Measurements from ENCODE around the gene KRTAP19-8.
A peak's percentile ranks its signal among the peaks of the same experiment; 100 is the strongest.

Gene KRTAP19-8, protein sequence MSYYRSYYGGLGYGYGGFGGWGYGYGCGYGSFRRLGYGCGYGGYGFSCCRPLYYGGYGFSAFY

GRCh38 chr21:31038376-31038775 lies at the start of gene KRTAP19-8:
TSS of gene KRTAP19-8 (minus strand) at chr21:31038476. CDS start at chr21:31038443, 33 bp downstream.
- no peak for DNase-seq

DNA sequence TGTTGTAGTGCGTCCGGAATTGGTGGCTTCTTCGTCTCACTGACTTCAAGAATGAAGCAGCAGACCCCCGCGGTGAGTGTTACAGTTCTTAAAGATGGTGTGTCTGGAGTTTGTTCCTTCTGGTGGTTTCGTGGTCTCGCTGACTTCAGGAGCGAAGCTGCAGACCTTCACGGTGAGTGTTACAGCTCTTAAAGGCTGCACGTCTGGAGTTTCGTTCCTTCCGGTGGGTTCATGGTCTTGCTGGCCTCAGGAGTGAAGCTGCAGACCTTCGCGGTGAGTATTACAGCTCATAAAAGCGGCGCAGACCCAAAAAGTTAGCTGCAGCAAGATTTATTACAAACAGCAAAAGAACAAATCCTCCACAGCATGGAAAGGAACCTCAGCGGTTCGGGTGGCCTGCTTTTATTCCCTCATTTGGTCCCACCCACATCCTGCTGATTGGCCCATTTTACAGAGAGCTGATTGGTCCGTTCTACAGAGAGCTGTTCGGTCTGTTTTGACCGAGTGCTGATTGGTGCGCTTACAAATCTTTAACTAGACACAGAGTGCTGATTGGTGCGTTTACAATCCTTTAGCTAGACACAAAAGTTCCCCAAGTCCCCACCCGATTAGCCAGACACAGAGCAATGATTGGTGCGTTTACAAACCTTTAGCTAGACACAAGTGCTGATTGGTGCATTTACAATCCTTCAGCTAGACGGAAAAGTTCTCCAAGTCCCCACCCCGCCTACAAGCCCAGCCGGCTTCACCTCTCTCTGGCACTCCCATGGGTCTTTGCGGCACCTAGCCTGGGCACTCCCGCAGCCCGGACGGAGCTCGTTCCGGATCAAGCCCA lies 49.6 kb upstream of the KRTAP19-8 start:
- DNase-seq = no peak

DNA sequence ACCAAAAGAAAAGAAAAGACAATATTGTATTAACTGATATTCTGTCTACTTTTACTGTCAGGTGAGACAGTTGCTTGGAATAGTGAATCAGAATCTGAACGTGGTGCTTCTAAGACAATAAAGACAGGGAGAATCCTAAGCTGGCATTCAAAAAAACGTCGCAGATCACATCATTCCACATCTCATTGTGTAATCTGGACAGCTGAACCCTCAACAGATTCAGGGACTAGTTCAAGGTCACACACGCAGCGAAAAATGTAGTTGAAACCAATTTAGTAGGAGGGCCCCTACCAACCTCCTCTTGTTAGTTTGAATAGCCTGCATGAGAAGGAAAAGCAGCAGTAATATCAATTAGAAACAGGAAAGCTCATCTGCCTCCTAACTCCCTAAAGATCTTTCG lies 46.4 kb upstream of the KRTAP19-8 start:
- DNase-seq = no peak

GRCh38 chr21:31078796-31079195 lies 40.5 kb upstream of the KRTAP19-8 start:
- no peak for DNase-seq

GRCh38 chr21:31078216-31078615 lies 39.9 kb upstream of the KRTAP19-8 start:
- no peak for DNase-seq

DNA sequence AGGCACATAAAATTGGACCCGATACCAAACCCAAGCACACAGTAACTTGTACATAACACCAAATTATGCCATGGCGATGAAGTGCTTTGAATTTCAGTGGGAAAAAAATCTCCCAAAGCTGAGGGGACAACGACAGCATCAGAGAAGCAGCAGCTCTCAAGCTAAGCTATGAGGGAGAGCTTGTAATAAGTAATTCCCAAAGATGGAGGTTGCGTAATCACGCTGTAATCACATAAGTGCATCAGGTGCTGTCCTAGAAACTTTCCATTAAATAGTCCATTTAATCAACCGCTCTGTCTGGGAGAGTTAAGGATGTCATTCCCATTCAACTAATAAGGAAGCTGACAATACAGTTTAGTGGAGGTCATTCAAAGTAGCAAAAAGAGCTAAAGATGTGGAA lies 37.6 kb upstream of the KRTAP19-8 start:
- DNase-seq = no peak

DNA sequence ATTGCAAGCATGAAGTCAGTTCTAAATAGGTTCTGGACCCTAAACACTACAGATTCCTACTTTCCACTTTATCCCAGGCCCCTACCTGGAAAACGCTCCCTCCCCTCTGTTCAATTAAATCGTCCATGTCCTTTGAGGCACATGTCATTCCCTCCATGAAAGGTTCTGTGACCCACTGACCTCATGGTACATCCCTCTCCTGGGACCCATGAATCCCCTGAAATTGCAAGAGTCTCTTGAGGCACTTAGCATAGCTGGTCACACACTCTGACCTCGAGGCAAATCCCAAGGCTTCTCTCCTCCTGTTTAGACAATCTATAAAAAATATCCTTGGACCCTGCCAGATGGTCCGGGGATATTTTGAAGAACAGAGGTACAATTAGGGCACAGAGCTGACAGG lies 34.3 kb upstream of the KRTAP19-8 start:
- peak; percentile 80 for DNase-seq

DNA sequence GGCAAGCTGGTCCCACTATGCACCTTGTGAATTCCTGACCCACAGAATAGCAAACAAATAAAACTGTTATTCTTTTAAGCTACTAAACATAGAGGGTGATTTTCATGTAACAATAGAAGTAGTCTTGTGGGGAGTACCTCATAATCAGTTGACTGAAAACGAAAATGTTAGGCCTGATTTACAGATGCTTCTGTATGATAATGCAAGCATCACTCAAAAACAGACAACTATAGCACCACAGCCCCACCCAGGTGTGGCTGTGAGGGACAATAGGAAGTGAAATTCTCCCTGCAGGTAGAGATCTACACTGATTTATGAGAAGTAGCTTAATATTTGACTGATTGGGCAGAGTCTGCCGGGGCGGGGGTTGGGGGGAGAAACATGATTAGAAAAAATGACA lies 26.5 kb upstream of the KRTAP19-8 start:
- no peak for DNase-seq

GRCh38 chr21:31052489-31053142 lies 14.3 kb upstream of the KRTAP19-8 start:
- no peak for DNase-seq

DNA sequence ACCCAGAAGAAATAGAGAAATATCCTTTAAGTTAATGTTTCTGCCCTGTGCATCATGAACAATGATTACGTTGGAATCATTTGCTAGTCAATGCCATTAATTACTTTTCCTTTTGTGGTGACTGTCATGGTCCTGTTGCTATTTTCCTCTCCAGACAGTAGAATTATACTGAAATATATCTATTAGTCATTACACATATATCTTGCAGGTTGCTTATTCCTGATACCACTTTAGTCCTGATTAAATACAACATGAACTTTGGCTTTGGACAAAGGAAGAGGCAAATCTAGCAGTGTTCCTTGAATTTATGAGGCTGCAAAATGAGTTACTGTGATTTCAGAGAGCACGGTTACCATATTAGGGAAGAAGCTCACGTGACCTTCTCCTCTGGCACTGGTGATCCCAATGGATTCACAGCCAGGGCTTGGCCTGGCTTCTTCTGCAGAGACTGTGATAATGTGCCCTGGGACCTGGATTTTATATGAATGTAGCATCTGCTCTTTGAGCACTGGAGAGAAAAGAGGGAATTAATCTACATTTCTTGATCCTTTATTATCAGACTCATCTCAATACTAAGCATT lies 12.4 kb upstream of the KRTAP19-8 start:
- no peak for DNase-seq

GRCh38 chr21:31045841-31046240 lies 7.6 kb upstream of the KRTAP19-8 start:
- DNase-seq = no peak

GRCh38 chr21:31043471-31043870 lies 5.2 kb upstream of the KRTAP19-8 start:
- no peak for DNase-seq

- DNase-seq = no peak
Observed at GRCh38 chr21:31042080-31042464, 3.8 kb upstream of the KRTAP19-8 start.

DNA sequence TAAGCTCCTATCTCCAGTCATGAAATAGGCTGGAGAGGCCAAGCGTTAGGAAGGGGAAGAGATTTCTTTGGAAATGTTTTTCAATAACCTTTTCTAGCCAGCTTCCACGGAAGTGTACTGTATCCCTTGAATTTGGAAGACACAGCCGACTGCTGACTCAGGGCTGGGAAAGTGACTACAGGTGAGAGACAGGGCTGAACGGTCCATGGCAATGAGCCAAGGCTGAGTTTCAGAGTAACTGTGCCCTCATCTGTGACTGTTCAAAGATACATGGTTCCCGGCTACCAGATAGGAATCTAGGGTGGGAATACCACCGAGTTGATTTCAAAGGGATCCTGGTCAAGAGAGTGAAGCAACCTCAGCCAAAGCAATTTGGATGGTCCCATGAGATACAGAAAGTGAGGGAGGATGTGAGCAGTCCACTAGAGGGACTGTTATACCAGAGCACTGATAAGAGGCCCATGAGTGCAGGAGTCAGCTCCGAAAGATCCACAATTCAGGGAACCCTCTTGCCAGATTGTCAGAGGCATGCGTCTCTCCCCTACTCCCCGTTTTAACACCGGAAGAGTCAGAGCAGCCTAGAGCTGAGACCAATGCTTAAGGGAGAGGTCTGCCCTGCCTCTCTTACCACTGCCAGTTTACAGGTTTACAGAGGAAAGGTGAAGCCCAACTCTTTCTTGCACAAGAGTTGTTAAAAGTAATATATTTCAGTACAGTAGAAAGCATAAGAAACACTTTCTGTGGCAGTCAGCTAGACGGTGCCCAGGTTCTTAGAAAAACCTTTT lies 3.2 kb upstream of the KRTAP19-8 start:
- DNase-seq = no peak

- DNase-seq = no peak
Observed at GRCh38 chr21:31034378-31034777, 3.9 kb downstream of the KRTAP19-8 start.

- DNase-seq = no peak
Observed at GRCh38 chr21:31030367-31031106, 7.7 kb downstream of the KRTAP19-8 start.

- no peak for DNase-seq
Observed at GRCh38 chr21:31023680-31024079, 14.6 kb downstream of the KRTAP19-8 start.

DNA sequence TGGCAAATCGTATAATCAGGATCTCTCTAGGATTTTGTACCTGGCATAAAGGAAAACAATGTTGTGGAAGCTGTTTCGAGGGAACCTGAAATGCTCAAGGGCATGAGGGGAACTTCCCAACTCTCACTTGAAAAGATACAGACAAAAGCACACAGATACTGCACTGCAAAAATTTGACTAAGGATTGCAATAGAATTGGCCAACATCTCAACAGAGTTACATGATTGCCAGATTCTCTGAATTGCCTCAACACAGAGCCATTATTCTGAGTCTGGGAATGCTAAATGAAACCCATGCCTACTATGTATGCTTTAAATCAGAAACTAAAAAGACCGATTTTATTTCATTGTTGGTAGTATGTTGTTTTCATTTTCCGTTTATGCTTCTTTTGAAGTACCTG lies 16.0 kb downstream of the KRTAP19-8 start:
- DNase-seq = no peak

GRCh38 chr21:31018232-31018631 lies 20.0 kb downstream of the KRTAP19-8 start:
- no peak for DNase-seq

- DNase-seq = no peak
Observed at GRCh38 chr21:31014891-31015290, 23.4 kb downstream of the KRTAP19-8 start.

DNA sequence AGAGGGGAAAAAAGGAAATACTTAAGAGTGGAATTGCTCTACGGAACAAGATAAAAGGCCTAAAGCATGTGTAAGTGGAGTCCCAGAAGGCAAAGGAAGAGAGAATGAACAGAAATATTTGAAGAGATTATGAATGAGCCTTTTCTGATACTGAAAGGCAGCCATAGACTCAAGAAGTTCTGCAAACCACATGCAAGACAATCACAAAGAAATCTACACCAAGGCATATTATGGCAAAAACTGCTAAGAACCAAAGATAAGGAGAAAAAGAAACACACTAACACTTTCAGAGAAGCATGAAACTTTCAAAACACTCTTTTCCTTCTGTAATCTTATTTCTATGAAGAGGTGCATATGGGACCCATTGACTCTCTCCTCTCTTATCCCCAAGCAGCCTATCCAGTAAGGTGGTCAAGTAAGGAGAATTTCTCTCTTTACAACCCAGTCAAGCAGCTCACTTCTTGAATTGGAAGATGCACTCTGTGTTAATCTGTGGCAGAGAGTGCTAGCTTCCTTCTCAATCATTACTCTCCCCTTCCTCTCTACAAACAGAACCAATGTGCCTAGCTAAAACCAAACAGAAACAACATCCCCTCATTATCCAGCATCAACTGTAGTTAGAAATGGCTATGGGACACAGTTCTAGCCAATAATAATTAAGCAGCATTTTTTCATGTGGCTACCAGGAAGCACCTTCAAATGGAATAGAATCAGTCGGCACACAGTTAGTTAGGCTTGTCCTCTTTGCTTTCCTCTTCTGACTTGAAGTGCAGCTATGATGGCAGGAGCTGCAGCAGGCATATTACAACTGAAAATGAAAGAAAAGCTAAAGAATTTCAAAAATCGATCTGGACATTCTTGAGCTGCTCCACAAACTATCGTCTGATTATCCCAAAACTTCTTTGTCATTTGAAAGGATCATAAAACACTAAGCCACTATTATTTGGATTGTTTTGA lies 25.9 kb downstream of the KRTAP19-8 start:
- DNase-seq = no peak
